Measurements from ENCODE around the gene SPOCK3.

The SPOCK3 gene

GRCh38 chr4:167144605-167145004 lies 89.7 kb downstream of the SPOCK3 start:
- no peak overlapping the region for H3K4me3 ChIP-seq (ENCODE audit: low read depth, low read length)
- in situ Hi-C loops (cut with HindIII; ENCODE audit: low sequenced_read_pairs): no loop called here
- TF ChIP-seq CTCF (IDR thresholded peaks at IDR 0.05; ENCODE audit: low read depth, low read length, missing control alignments): no peak
- no peak for DNase-seq (ENCODE audit: low read depth)

GRCh38 chr4:167143018-167143417 lies 91.3 kb downstream of the SPOCK3 start:
- no peak for TF ChIP-seq CTCF (IDR thresholded peaks at IDR 0.05; ENCODE audit: low read depth, low read length, missing control alignments)
- no peak for DNase-seq (ENCODE audit: low read depth)
- H3K4me3 ChIP-seq (ENCODE audit: low read depth, low read length): no peak overlapping the region
- in situ Hi-C loops (cut with HindIII; ENCODE audit: low sequenced_read_pairs): no loop called here

- no peak for TF ChIP-seq CTCF (IDR thresholded peaks at IDR 0.05; ENCODE audit: low read depth, low read length, missing control alignments)
- DNase-seq (ENCODE audit: low read depth): no peak
- no peak overlapping the region for H3K4me3 ChIP-seq (ENCODE audit: low read depth, low read length)
- in situ Hi-C loops (cut with HindIII; ENCODE audit: low sequenced_read_pairs): no loop called here
Observed at GRCh38 chr4:167136270-167136669, 98.0 kb downstream of the SPOCK3 start.

GRCh38 chr4:167129146-167129545 lies 105.1 kb downstream of the SPOCK3 start:
- DNase-seq (ENCODE audit: low read depth): no peak
- in situ Hi-C loops (cut with HindIII; ENCODE audit: low sequenced_read_pairs): loop anchor here (5.0 kb wide), 1 partner anchor 33 kb away; no protein-coding TSS in a partner anchor
- TF ChIP-seq CTCF (IDR thresholded peaks at IDR 0.05; ENCODE audit: low read depth, low read length, missing control alignments): no peak
- no peak overlapping the region for H3K4me3 ChIP-seq (ENCODE audit: low read depth, low read length)

GRCh38 chr4:167119392-167119791 lies 114.9 kb downstream of the SPOCK3 start:
- in situ Hi-C loops (cut with HindIII; ENCODE audit: low sequenced_read_pairs): no loop called here
- DNase-seq (ENCODE audit: low read depth): no peak
- no peak for TF ChIP-seq CTCF (IDR thresholded peaks at IDR 0.05; ENCODE audit: low read depth, low read length, missing control alignments)
- H3K4me3 ChIP-seq (ENCODE audit: low read depth, low read length): no peak overlapping the region

GRCh38 chr4:167117273-167117672 lies 117.0 kb downstream of the SPOCK3 start:
- no peak for DNase-seq (ENCODE audit: low read depth)
- no peak overlapping the region for H3K4me3 ChIP-seq (ENCODE audit: low read depth, low read length)
- in situ Hi-C loops (cut with HindIII; ENCODE audit: low sequenced_read_pairs): no loop called here
- no peak for TF ChIP-seq CTCF (IDR thresholded peaks at IDR 0.05; ENCODE audit: low read depth, low read length, missing control alignments)
